Chondrocyte (in vitro differentiated cells): ENCODE data around the gene PCSK2. TPM values are rescaled to one million over a fixed set of nuclear protein-coding genes. Genes with fewer than 3 reads are reported as not detected.

Experiments used
- DNase-seq: peaks from one replicate; pipeline ENCODE4 v3.0.0; 2021; ENCODE audit warnings: mixed read lengths, low spot score
- H3K27ac Mint-ChIP-seq: one replicate; pipeline ENCODE4 v1.8.0; 2021; ENCODE audit warnings: mild to moderate bottlenecking, moderate library complexity, mixed read lengths; ENCODE audit not compliant: unreplicated experiment
- H3K27me3 Mint-ChIP-seq: 2 replicates; pipeline ENCODE4 v1.8.0; 2021; ENCODE audit warnings: low read depth, mixed read lengths
- H3K36me3 Mint-ChIP-seq: 2 replicates; pipeline ENCODE4 v1.8.0; 2021; ENCODE audit warnings: low read depth, mixed read lengths
- H3K4me1 Mint-ChIP-seq: 2 replicates; pipeline ENCODE4 v1.8.0; 2021; ENCODE audit warnings: low read depth, mild to moderate bottlenecking, mixed read lengths
- H3K4me3 Mint-ChIP-seq: one replicate; pipeline ENCODE4 v1.8.0; 2021; ENCODE audit warnings: mild to moderate bottlenecking, moderate library complexity, mixed read lengths; ENCODE audit not compliant: unreplicated experiment
- H3K9me3 Mint-ChIP-seq: 2 replicates; pipeline ENCODE4 v1.8.0; 2021; ENCODE audit warnings: low read depth, mixed read lengths
- total RNA-seq: library from RNA; stranded (reverse); gene quantifications from 3 replicates; pipeline ENCODE4 v1.2.1, GENCODE V29; 2021
- TF ChIP-seq, protein P1 (sequence below): fragments of 200-600 bp; sonication (generic); IDR thresholded peaks from 2 replicates; pipeline ENCODE4 v1.5.0; 2021; ENCODE audit warnings: antibody characterized with exemption, mild to moderate bottlenecking, moderate library complexity

PCSK2 gene
- total RNA-seq, 1 donor from 2014 or later = not detected

GRCh38 chr20:17281478-17281877 is 54.6 kb downstream of the PCSK2 start:
- peaks cover 2% of the 10 kb centered on the region for H3K9me3 Mint-ChIP-seq
- no peaks in the 10 kb centered on the region for H3K4me1 Mint-ChIP-seq
- no peak overlapping the region for H3K27ac Mint-ChIP-seq
- DNase-seq = no peak
- H3K4me3 Mint-ChIP-seq = no peak overlapping the region
- TF ChIP-seq, protein P1, sequence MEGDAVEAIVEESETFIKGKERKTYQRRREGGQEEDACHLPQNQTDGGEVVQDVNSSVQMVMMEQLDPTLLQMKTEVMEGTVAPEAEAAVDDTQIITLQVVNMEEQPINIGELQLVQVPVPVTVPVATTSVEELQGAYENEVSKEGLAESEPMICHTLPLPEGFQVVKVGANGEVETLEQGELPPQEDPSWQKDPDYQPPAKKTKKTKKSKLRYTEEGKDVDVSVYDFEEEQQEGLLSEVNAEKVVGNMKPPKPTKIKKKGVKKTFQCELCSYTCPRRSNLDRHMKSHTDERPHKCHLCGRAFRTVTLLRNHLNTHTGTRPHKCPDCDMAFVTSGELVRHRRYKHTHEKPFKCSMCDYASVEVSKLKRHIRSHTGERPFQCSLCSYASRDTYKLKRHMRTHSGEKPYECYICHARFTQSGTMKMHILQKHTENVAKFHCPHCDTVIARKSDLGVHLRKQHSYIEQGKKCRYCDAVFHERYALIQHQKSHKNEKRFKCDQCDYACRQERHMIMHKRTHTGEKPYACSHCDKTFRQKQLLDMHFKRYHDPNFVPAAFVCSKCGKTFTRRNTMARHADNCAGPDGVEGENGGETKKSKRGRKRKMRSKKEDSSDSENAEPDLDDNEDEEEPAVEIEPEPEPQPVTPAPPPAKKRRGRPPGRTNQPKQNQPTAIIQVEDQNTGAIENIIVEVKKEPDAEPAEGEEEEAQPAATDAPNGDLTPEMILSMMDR = peak; percentile 71
- no peaks in the 10 kb centered on the region for H3K36me3 Mint-ChIP-seq
- peaks cover 16% of the 10 kb centered on the region for H3K27me3 Mint-ChIP-seq

DNA sequence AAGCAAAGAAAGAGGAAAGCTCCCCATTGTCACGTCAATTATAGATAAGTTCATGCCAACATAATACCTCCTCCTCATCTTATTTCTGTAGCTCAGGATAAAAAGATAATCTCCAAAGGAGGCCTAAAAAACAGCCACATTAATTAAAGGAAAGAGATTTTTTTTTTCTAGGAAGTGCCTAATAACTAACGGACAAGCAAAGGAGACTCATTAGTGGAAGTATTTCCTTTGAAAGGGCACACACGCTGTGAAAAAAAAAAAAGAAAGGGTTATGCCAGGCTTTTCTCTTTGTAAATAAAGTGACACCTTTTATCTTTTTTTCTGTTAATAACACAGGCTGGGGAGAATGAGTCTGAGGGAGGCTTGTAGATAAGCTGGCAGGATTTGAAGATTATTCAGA is 55.7 kb downstream of the PCSK2 start:
- no peak for DNase-seq
- TF ChIP-seq, protein P1 = no peak
- H3K4me1 Mint-ChIP-seq = no peaks in the 10 kb centered on the region
- H3K27ac Mint-ChIP-seq = no peak overlapping the region
- peaks cover 20% of the 10 kb centered on the region for H3K27me3 Mint-ChIP-seq
- peaks cover 2% of the 10 kb centered on the region for H3K9me3 Mint-ChIP-seq
- H3K36me3 Mint-ChIP-seq = no peaks in the 10 kb centered on the region
- no peak overlapping the region for H3K4me3 Mint-ChIP-seq

DNA sequence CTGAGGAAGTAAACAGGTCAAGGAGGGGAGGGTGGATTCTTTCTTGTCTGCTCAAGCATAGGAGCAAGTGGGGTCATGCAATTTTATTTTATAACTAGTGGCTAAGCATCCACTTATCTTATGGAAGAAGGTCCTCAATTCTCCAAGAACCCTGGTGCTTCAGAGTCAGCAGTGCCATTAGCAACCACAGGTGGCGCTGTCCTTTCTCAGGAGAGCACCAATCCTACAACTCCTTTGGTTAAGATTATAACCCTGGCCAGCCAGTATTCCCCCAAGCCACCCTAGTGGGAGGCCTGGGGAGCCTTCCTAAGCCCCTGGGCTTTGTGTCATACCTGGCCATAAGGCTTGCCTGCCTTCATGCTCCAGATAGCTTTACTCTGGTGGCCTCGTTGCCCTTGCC is 60.7 kb downstream of the PCSK2 start:
- Mint-ChIP-seq H3K36me3 (no peaks in the 10 kb centered on the region), H3K4me1 (no peaks in the 10 kb centered on the region), H3K27ac (no peak overlapping the region), H3K27me3 (peaks cover 20% of the 10 kb centered on the region), H3K9me3 (no peaks in the 10 kb centered on the region), H3K4me3 (no peak overlapping the region)
- DNase-seq = no peak
- TF ChIP-seq, protein P1 = peak; percentile 19

DNA sequence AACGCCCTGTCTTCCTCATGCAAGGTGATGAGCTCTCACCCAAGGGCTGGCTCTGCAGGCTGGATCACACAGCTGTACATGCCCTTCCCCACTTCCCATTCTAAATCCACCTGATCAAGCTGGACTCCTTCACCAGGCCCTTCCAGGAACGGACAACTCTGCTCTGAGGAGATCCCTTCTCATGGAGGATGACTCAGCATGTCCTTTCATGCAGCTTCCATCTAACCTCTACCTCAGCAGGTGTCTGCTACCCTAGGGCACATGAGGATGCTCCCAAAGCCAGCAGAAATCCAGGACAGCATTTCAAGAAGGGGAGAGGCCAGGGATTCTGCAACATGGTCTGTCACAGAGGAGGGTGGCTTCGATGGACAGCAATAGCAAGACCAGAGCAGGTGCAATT is 61.2 kb downstream of the PCSK2 start:
- H3K4me3 Mint-ChIP-seq = no peak overlapping the region
- no peaks in the 10 kb centered on the region for H3K9me3 Mint-ChIP-seq
- TF ChIP-seq, protein P1 = no peak
- no peak overlapping the region for H3K27ac Mint-ChIP-seq
- H3K4me1 Mint-ChIP-seq = no peaks in the 10 kb centered on the region
- H3K36me3 Mint-ChIP-seq = no peaks in the 10 kb centered on the region
- H3K27me3 Mint-ChIP-seq = peaks cover 18% of the 10 kb centered on the region
- no peak for DNase-seq

DNA sequence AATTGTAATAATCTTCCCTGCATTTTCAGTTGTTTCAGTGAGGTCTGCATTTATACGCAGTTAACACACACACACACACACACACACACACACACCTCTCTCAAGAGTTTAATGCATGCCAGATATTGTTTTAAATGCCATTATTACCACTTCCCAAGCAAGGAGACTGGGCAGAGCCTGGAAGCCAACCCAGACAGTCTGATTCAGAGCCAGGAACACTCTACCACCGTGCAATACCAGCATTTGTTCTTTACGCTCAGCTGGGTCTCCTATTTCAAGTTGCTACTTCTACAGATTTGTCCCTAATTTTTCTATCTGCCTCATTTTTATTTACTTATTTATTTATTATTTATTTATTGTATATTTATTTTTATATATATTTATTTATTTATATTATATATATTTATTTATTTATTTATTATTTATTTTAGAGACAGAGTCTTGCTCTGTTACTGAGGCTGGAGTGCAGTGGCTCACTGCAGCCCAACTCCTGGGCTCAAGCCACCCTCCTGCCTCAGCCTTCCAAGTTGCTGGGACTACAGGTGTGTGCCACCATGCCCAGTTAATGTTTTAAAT is 68.4 kb downstream of the PCSK2 start:
- no peak for DNase-seq
- H3K27me3 Mint-ChIP-seq = no peaks in the 10 kb centered on the region
- H3K36me3 Mint-ChIP-seq = no peaks in the 10 kb centered on the region
- H3K4me1 Mint-ChIP-seq = no peaks in the 10 kb centered on the region
- no peak overlapping the region for H3K27ac Mint-ChIP-seq
- H3K9me3 Mint-ChIP-seq = no peaks in the 10 kb centered on the region
- no peak overlapping the region for H3K4me3 Mint-ChIP-seq
- TF ChIP-seq, protein P1 = no peak
